ENCODE results near the gene AQP6. TPM values are rescaled to one million over a fixed set of nuclear protein-coding genes. Genes with fewer than 3 reads are reported as not detected.
A peak's percentile ranks its signal among the peaks of the same experiment; 100 is the strongest.

The AQP6 gene
- polyA plus RNA-seq, 1 donor from 2014 or later, result not detected

- Mint-ChIP-seq H3K9me3 (no peaks in the 10 kb centered on the region), H3K4me3 (peak overlapping the region in 1 of 4 donors; percentile 61), H3K27me3 (peaks cover 52% of the 10 kb centered on the region), H3K4me1 (peaks cover 0 to 5% (median 3%) of the 10 kb centered on the region in 3 donors), H3K36me3 (no peaks in the 10 kb centered on the region), H3K27ac (no peak overlapping the region)
Observed at GRCh38 chr12:49959685-49960473, 12.9 kb upstream of the AQP6 start.

- peaks cover 51% of the 10 kb centered on the region for H3K27me3 Mint-ChIP-seq
- H3K27ac Mint-ChIP-seq, result peak overlapping the region in 1 of 3 donors; percentile 31
- no peaks in the 10 kb centered on the region for H3K36me3 Mint-ChIP-seq
- peaks cover 0 to 5% (median 3%) of the 10 kb centered on the region in 3 donors for H3K4me1 Mint-ChIP-seq
- peak overlapping the region in 1 of 4 donors; percentile 61 for H3K4me3 Mint-ChIP-seq
- no peaks in the 10 kb centered on the region for H3K9me3 Mint-ChIP-seq
Observed at GRCh38 chr12:49960474-49961110, 12.2 kb upstream of the AQP6 start.

GRCh38 chr12:49961111-49961922 is 11.4 kb upstream of the AQP6 start, which contains the start of gene AQP5:
Gene AQP5 (plus strand): TSS chr12:49961872. CDS start chr12:49962018, 146 bp downstream.
- no peaks in the 10 kb centered on the region for H3K36me3 Mint-ChIP-seq
- H3K27ac Mint-ChIP-seq, result peak within 1 kb of the TSS in 1 of 3 donors; percentile 31
- peaks cover 47% of the 10 kb centered on the region for H3K27me3 Mint-ChIP-seq
- H3K9me3 Mint-ChIP-seq, result no peaks in the 10 kb centered on the region
- peak within 1 kb of the TSS in 2 of 4 donors; percentile 23 to 39 for H3K4me3 Mint-ChIP-seq
- peaks cover 0 to 5% (median 3%) of the 10 kb centered on the region in 3 donors for H3K4me1 Mint-ChIP-seq

- H3K9me3 Mint-ChIP-seq, result no peaks in the 10 kb centered on the region
- no peak overlapping the region for H3K27ac Mint-ChIP-seq
- peaks cover 46% of the 10 kb centered on the region for H3K27me3 Mint-ChIP-seq
- peak overlapping the region in 2 of 4 donors; percentile 23 to 29 for H3K4me3 Mint-ChIP-seq
- H3K36me3 Mint-ChIP-seq, result no peaks in the 10 kb centered on the region
- peaks cover 0 to 6% (median 5%) of the 10 kb centered on the region in 3 donors for H3K4me1 Mint-ChIP-seq
Observed at GRCh38 chr12:49961993-49962764, 10.6 kb upstream of the AQP6 start.

GRCh38 chr12:49962861-49963765 is 9.6 kb upstream of the AQP6 start:
- peaks cover 0 to 7% (median 5%) of the 10 kb centered on the region in 3 donors for H3K4me1 Mint-ChIP-seq
- H3K9me3 Mint-ChIP-seq, result no peaks in the 10 kb centered on the region
- H3K36me3 Mint-ChIP-seq, result no peaks in the 10 kb centered on the region
- H3K4me3 Mint-ChIP-seq, result peak overlapping the region in 1 of 4 donors; percentile 23
- H3K27ac Mint-ChIP-seq, result no peak overlapping the region
- peaks cover 37% of the 10 kb centered on the region for H3K27me3 Mint-ChIP-seq

- Mint-ChIP-seq H3K4me3 (no peak overlapping the region), H3K27me3 (peaks cover 33% of the 10 kb centered on the region), H3K27ac (no peak overlapping the region), H3K4me1 (peaks cover 0 to 7% (median 5%) of the 10 kb centered on the region in 3 donors), H3K36me3 (no peaks in the 10 kb centered on the region), H3K9me3 (no peaks in the 10 kb centered on the region)
Observed at GRCh38 chr12:49963976-49964815, 8.6 kb upstream of the AQP6 start.

GRCh38 chr12:49964849-49965624 is 7.7 kb upstream of the AQP6 start:
- Mint-ChIP-seq H3K9me3 (no peaks in the 10 kb centered on the region), H3K36me3 (no peaks in the 10 kb centered on the region), H3K4me3 (peak overlapping the region in 1 of 4 donors; percentile 58), H3K4me1 (peaks cover 0 to 7% (median 5%) of the 10 kb centered on the region in 3 donors), H3K27me3 (peaks cover 31% of the 10 kb centered on the region), H3K27ac (no peak overlapping the region)

- Mint-ChIP-seq H3K4me3 (no peak overlapping the region), H3K4me1 (peaks cover 0 to 4% (median 0%) of the 10 kb centered on the region in 3 donors), H3K27ac (no peak overlapping the region), H3K36me3 (no peaks in the 10 kb centered on the region), H3K27me3 (peaks cover 24% of the 10 kb centered on the region), H3K9me3 (no peaks in the 10 kb centered on the region)
Observed at GRCh38 chr12:49965836-49966235, 6.9 kb upstream of the AQP6 start.

- H3K9me3 Mint-ChIP-seq, result no peaks in the 10 kb centered on the region
- H3K4me3 Mint-ChIP-seq, result peak overlapping the region in 2 of 4 donors; percentile 48 to 50
- peaks cover 24% of the 10 kb centered on the region for H3K27me3 Mint-ChIP-seq
- H3K4me1 Mint-ChIP-seq, result peaks cover 0 to 4% (median 0%) of the 10 kb centered on the region in 3 donors
- no peaks in the 10 kb centered on the region for H3K36me3 Mint-ChIP-seq
- H3K27ac Mint-ChIP-seq, result no peak overlapping the region
Observed at GRCh38 chr12:49966511-49967041, 6.2 kb upstream of the AQP6 start.

- no peaks in the 10 kb centered on the region for H3K9me3 Mint-ChIP-seq
- peak overlapping the region; percentile 48 to 86 (median 53) for H3K4me3 Mint-ChIP-seq
- H3K27ac Mint-ChIP-seq, result no peak overlapping the region
- no peaks in the 10 kb centered on the region for H3K36me3 Mint-ChIP-seq
- peaks cover 0 to 4% (median 0%) of the 10 kb centered on the region in 3 donors for H3K4me1 Mint-ChIP-seq
- H3K27me3 Mint-ChIP-seq, result peaks cover 22% of the 10 kb centered on the region
Observed at GRCh38 chr12:49967042-49967776, 5.5 kb upstream of the AQP6 start.

GRCh38 chr12:49967777-49968250 is 4.9 kb upstream of the AQP6 start:
- H3K4me1 Mint-ChIP-seq, result peaks cover 0 to 4% (median 0%) of the 10 kb centered on the region in 3 donors
- no peak overlapping the region for H3K27ac Mint-ChIP-seq
- peaks cover 18% of the 10 kb centered on the region for H3K27me3 Mint-ChIP-seq
- H3K4me3 Mint-ChIP-seq, result peak overlapping the region in 2 of 4 donors; percentile 48 to 86
- no peaks in the 10 kb centered on the region for H3K36me3 Mint-ChIP-seq
- H3K9me3 Mint-ChIP-seq, result no peaks in the 10 kb centered on the region
